GM12875 (cell line): ENCODE results near the gene BAD.
A peak's percentile ranks its signal among the peaks of the same experiment; 100 is the strongest.

Source experiments
- H3K4me3 ChIP-seq: one replicate; pipeline ENCODE4 v1.5.1; 2011; ENCODE audit warnings: low read depth, low read length, control low read depth
- CTCF ChIP-seq: IDR thresholded peaks from 2 replicates; pipeline ENCODE4 v1.5.1; 2011; ENCODE audit warnings: low read depth, mild to moderate bottlenecking, control low read depth, inconsistent platforms, low read length, moderate library complexity, borderline replicate concordance; ENCODE audit not compliant: insufficient read depth

BAD gene

GRCh38 chr11:64284048-64284961 lies at the start of gene BAD:
BAD (minus strand) TSS chr11:64284665; CDS start chr11:64284368, 297 bp downstream.
- peak within 1 kb of the TSS; percentile 79 for H3K4me3 ChIP-seq
- no peak for TF ChIP-seq CTCF

GRCh38 chr11:64333556-64333955 lies 49.1 kb upstream of the BAD start:
- H3K4me3 ChIP-seq, result no peak overlapping the region
- TF ChIP-seq CTCF, result no peak

GRCh38 chr11:64331569-64332371 lies 47.3 kb upstream of the BAD start:
- TF ChIP-seq CTCF, result peak; percentile 84
- peak overlapping the region; percentile 29 for H3K4me3 ChIP-seq

GRCh38 chr11:64330888-64331287 lies 46.4 kb upstream of the BAD start:
- no peak for TF ChIP-seq CTCF
- H3K4me3 ChIP-seq, result no peak overlapping the region

GRCh38 chr11:64327993-64328392 lies 43.5 kb upstream of the BAD start:
- H3K4me3 ChIP-seq, result no peak overlapping the region
- no peak for TF ChIP-seq CTCF

GRCh38 chr11:64327375-64327774 lies 42.9 kb upstream of the BAD start:
- no peak overlapping the region for H3K4me3 ChIP-seq
- TF ChIP-seq CTCF, result no peak
